ENCODE results near the gene LCA5. TPM values are rescaled to one million over a fixed set of nuclear protein-coding genes. Genes with fewer than 3 reads are reported as not detected.

The LCA5 gene
- total and polyA plus RNA-seq, 2 donors (not counting 1 experiment from before 2014, with no cell fraction given), result 0.12 to 0.91 TPM

GRCh38 chr6:79441192-79441591 is 96.0 kb downstream of the LCA5 start:
- H3K27me3 ChIP-seq (replicated peaks in 1 of 4; ENCODE audit: control extremely low read depth in 1 of 4, control insufficient read depth in 3 of 4, insufficient read depth in 4 of 4, low read length in 3 of 4), result no peaks in the 10 kb centered on the region
- H3K4me1 Mint-ChIP-seq, result no peaks in the 10 kb centered on the region
- H3K9ac ChIP-seq (ENCODE audit: low read length), result no peak overlapping the region
- H3K27ac Mint-ChIP-seq, result no peak overlapping the region
- no peak overlapping the region for H2AFZ ChIP-seq (ENCODE audit: insufficient read depth, low read depth, low read length, poor library complexity, severe bottlenecking)
- H4K20me1 ChIP-seq (ENCODE audit: control insufficient read depth, insufficient read depth, low read length, poor library complexity, severe bottlenecking), result no peaks in the 10 kb centered on the region
- H3K4me3 ChIP-seq (ENCODE audit: control extremely low read depth in 1 of 5, extremely low read depth in 1 of 5, insufficient read depth in 1 of 5, low read depth in 2 of 5, low read length in 4 of 5), result no peak overlapping the region
- CTCF ChIA-PET, result no interaction called here
- no peak for TF ChIP-seq EZH2 (IDR thresholded peaks at IDR 0.05; ENCODE audit: borderline replicate concordance, insufficient read depth, low read depth, low read length, poor library complexity, severe bottlenecking)
- TF ChIP-seq, protein P1, sequence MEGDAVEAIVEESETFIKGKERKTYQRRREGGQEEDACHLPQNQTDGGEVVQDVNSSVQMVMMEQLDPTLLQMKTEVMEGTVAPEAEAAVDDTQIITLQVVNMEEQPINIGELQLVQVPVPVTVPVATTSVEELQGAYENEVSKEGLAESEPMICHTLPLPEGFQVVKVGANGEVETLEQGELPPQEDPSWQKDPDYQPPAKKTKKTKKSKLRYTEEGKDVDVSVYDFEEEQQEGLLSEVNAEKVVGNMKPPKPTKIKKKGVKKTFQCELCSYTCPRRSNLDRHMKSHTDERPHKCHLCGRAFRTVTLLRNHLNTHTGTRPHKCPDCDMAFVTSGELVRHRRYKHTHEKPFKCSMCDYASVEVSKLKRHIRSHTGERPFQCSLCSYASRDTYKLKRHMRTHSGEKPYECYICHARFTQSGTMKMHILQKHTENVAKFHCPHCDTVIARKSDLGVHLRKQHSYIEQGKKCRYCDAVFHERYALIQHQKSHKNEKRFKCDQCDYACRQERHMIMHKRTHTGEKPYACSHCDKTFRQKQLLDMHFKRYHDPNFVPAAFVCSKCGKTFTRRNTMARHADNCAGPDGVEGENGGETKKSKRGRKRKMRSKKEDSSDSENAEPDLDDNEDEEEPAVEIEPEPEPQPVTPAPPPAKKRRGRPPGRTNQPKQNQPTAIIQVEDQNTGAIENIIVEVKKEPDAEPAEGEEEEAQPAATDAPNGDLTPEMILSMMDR (IDR thresholded peaks at IDR 0.05), result no peak
- no peaks in the 10 kb centered on the region for H3K27me3 Mint-ChIP-seq
- H3K4me2 ChIP-seq (replicated peaks; ENCODE audit: low read depth, low read length, poor library complexity, severe bottlenecking), result no peak overlapping the region
- peaks cover 6% of the 10 kb centered on the region for H3K9me3 Mint-ChIP-seq (ENCODE audit: insufficient read depth)
- ATAC-seq (ENCODE audit: low read depth) (no peak), DNase-seq (no peak)
- intact Hi-C loops (cut with micrococcal nuclease), result no loop called here
- H3K27ac ChIP-seq (ENCODE audit: low read length in 2 of 2), result no peak overlapping the region
- H3K4me1 ChIP-seq (ENCODE audit: control insufficient read depth in 2 of 2, insufficient read depth in 2 of 2, low read length in 2 of 2), result no peaks in the 10 kb centered on the region
- H3K36me3 ChIP-seq (replicated peaks in 1 of 2; ENCODE audit: control extremely low read depth in 1 of 2, control insufficient read depth in 1 of 2, extremely low read depth in 1 of 2, insufficient read depth in 2 of 2, low read length in 1 of 2), result no peaks in the 10 kb centered on the region
- H3K9me3 ChIP-seq (ENCODE audit: control extremely low read depth in 1 of 3, control insufficient read depth in 2 of 3, insufficient read depth in 1 of 3, low read length in 2 of 3), result peaks cover 0 to 6% (median 2%) of the 10 kb centered on the region in 3 donors
- no peaks in the 10 kb centered on the region for H3K79me2 ChIP-seq (ENCODE audit: control insufficient read depth, insufficient read depth, low read length)
- H3K4me3 Mint-ChIP-seq, result no peak overlapping the region
- POLR2A ChIA-PET, result no interaction called here

GRCh38 chr6:79440598-79440997 is 96.6 kb downstream of the LCA5 start:
- no peak overlapping the region for H3K27ac ChIP-seq (ENCODE audit: low read length in 2 of 2)
- Mint-ChIP-seq H3K27me3 (no peaks in the 10 kb centered on the region), H3K9me3 (ENCODE audit: insufficient read depth) (peaks cover 6% of the 10 kb centered on the region), H3K27ac (no peak overlapping the region), H3K4me1 (no peaks in the 10 kb centered on the region), H3K4me3 (no peak overlapping the region)
- H4K20me1 ChIP-seq (ENCODE audit: control insufficient read depth, insufficient read depth, low read length, poor library complexity, severe bottlenecking), result no peaks in the 10 kb centered on the region
- no peaks in the 10 kb centered on the region for H3K79me2 ChIP-seq (ENCODE audit: control insufficient read depth, insufficient read depth, low read length)
- H3K9ac ChIP-seq (ENCODE audit: low read length), result no peak overlapping the region
- ATAC-seq (ENCODE audit: low read depth) (no peak), DNase-seq (no peak)
- H3K4me3 ChIP-seq (ENCODE audit: control extremely low read depth in 1 of 5, extremely low read depth in 1 of 5, insufficient read depth in 1 of 5, low read depth in 2 of 5, low read length in 4 of 5), result no peak overlapping the region
- POLR2A ChIA-PET, result no interaction called here
- WGBS (ENCODE audit: insufficient coverage), result 60% methylated on average over 1 of the region's 1 CpG
- H3K9me3 ChIP-seq (ENCODE audit: control extremely low read depth in 1 of 3, control insufficient read depth in 2 of 3, insufficient read depth in 1 of 3, low read length in 2 of 3), result peaks cover 0 to 6% (median 2%) of the 10 kb centered on the region in 3 donors
- intact Hi-C loops (cut with micrococcal nuclease), result no loop called here
- no peak overlapping the region for H2AFZ ChIP-seq (ENCODE audit: insufficient read depth, low read depth, low read length, poor library complexity, severe bottlenecking)
- H3K27me3 ChIP-seq (replicated peaks in 1 of 4; ENCODE audit: control extremely low read depth in 1 of 4, control insufficient read depth in 3 of 4, insufficient read depth in 4 of 4, low read length in 3 of 4), result no peaks in the 10 kb centered on the region
- H3K4me2 ChIP-seq (replicated peaks; ENCODE audit: low read depth, low read length, poor library complexity, severe bottlenecking), result no peak overlapping the region
- CTCF ChIA-PET, result no interaction called here
- H3K36me3 ChIP-seq (replicated peaks in 1 of 2; ENCODE audit: control extremely low read depth in 1 of 2, control insufficient read depth in 1 of 2, extremely low read depth in 1 of 2, insufficient read depth in 2 of 2, low read length in 1 of 2), result no peaks in the 10 kb centered on the region
- H3K4me1 ChIP-seq (ENCODE audit: control insufficient read depth in 2 of 2, insufficient read depth in 2 of 2, low read length in 2 of 2), result no peaks in the 10 kb centered on the region
- TF ChIP-seq, protein P1 (IDR thresholded peaks at IDR 0.05), result no peak
- no peak for TF ChIP-seq EZH2 (IDR thresholded peaks at IDR 0.05; ENCODE audit: borderline replicate concordance, insufficient read depth, low read depth, low read length, poor library complexity, severe bottlenecking)

All from B cell (primary cell).